Measurements from ENCODE around the gene GPBAR1. TPM values are rescaled to one million over a fixed set of nuclear protein-coding genes. Genes with fewer than 3 reads are reported as not detected.
"Not testable (repeated sequence)": the region's sequence is repeated elsewhere in the genome, so short reads cannot be mapped to it uniquely, and the experiment has no call there.

Gene GPBAR1
- total RNA-seq, 1 donor from 2014 or later, result 8.1 TPM

DNA sequence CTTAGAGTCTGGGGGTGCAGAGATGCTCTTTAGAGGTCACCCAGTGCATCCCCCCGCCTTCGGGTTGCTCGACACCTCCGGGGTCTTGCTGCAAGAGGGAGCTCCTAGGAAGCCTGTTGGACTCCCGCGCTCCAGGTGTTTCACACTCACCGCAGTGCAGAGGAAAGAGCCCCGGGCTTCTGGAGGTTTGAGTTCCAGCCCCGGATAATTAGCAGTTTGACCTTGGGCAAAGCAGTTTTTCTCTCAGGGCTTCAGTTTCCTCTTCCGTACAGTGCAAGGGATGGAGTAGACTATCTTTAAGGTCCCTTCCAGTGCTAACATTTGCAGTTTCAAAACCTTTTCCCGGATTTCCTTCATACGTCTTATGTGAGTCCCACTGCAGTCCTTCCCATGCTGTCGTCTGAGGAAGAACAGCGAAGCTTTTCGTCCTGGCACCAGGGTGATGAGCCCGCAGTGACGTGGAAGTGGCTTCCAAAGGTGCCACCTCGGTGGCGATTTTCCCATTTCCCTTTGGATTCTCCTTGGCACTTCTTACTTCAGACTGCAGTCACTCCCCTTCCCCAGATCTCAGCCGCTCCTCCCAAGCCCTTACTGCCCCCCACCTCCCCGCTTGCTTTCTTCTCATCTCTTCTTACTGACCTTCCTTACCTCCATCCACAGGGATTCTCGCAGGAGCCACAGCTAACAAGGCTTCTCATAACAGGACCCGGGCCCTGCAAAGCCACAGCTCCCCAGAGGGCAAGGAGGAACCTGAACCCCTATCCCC is 10.1 kb downstream of the GPBAR1 start:
- H3K4me1 ChIP-seq, result peaks cover 53% of the 10 kb centered on the region
- DNase-seq (ENCODE audit: extremely low spot score in 2 of 2), result no peak
- peaks cover 0 to 49% of the 10 kb centered on the region in 2 donors for H3K36me3 ChIP-seq
- no peaks in the 10 kb centered on the region for H3K27me3 ChIP-seq
- peak overlapping the region; percentile 85 to 94 for H3K4me3 ChIP-seq
- no peaks in the 10 kb centered on the region for H3K9me3 ChIP-seq
- no peak for TF ChIP-seq CTCF (IDR thresholded peaks at IDR 0.05)
- TF ChIP-seq POLR2A (IDR thresholded peaks at IDR 0.05), result no peak
- no peak for TF ChIP-seq POLR2AphosphoS5 (IDR thresholded peaks at IDR 0.05; ENCODE audit: insufficient read depth in 1 of 2, low read depth in 1 of 2)
- intact Hi-C loops (cut with DNase I), result loop anchor here (5.0 kb wide), 1 partner anchor 54 kb away; the partner anchor contains the start of gene ARPC2
- H3K27ac ChIP-seq, result peak overlapping the region; percentile 94

DNA sequence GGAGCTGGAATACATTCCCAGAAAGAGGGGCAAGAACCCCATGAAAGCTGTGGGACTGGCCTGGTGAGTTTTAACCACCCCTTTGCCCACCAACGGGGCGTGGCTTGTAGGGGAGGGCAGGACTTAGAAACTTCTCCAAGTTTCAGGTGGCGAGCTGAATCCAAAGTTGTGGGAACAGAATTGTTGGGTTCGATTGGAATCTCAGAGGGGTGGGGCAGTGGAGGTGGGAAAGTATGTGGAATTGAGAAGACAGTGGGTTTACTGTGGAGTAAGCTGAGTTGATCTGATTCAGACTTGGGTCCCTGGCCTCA is 10.6 kb downstream of the GPBAR1 start:
- H3K4me1 ChIP-seq, result peaks cover 53% of the 10 kb centered on the region
- TF ChIP-seq POLR2AphosphoS5 (IDR thresholded peaks at IDR 0.05; ENCODE audit: insufficient read depth in 1 of 2, low read depth in 1 of 2), result no peak
- TF ChIP-seq POLR2A (IDR thresholded peaks at IDR 0.05), result no peak
- no peak for DNase-seq (ENCODE audit: extremely low spot score in 2 of 2)
- H3K9me3 ChIP-seq, result no peaks in the 10 kb centered on the region
- intact Hi-C loops (cut with DNase I), result loop anchor here (5.0 kb wide), 1 partner anchor 54 kb away; the partner anchor contains the start of gene ARPC2
- H3K4me3 ChIP-seq, result peak overlapping the region; percentile 85 to 94
- H3K36me3 ChIP-seq, result peaks cover 0 to 49% of the 10 kb centered on the region in 2 donors
- H3K27me3 ChIP-seq, result no peaks in the 10 kb centered on the region
- H3K27ac ChIP-seq, result peak overlapping the region; percentile 94

DNA sequence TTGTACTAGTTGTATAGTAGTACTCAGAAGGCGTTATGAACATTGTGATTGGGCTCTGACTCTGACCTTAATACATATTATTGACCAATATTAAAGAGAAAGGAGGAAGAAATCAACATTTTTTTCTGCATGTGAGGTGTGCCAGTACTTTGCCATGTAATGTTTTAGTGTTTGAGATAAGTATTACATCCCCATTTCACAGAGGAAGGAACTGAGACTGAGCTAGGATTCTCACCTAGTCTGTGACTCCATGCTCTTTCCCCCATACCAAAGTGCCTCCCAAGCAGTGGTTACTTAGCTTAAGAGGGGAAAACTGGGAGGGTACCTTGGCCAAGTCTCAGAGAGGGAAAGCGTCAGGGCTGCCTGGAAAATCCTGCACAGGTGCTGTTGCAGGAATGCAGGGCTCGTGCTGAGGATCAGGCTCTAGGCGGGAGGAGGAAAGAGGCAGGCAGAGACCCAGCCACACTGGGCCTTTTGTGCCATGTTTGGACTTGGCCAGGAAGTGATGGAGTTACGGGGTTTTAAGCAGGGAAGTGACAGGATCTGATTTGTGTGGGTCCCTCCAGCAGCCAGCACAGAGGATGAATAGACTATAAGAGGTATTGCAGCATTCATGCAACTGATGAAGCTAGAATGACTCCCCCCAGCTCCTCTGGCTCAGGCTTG is 11.2 kb downstream of the GPBAR1 start:
- Histone ChIP-seq H3K27me3 (no peaks in the 10 kb centered on the region), H3K36me3 (peaks cover 0 to 49% of the 10 kb centered on the region in 2 donors), H3K4me3 (peak overlapping the region; percentile 15 to 85), H3K27ac (peak overlapping the region; percentile 94), H3K9me3 (no peaks in the 10 kb centered on the region), H3K4me1 (peaks cover 53% of the 10 kb centered on the region)
- no peak for DNase-seq (ENCODE audit: extremely low spot score in 2 of 2)
- intact Hi-C loops (cut with DNase I), result loop anchor here (5.0 kb wide), 1 partner anchor 55 kb away; the partner anchor contains the start of gene ARPC2
- no peak for TF ChIP-seq POLR2A (IDR thresholded peaks at IDR 0.05)
- no peak for TF ChIP-seq CTCF (IDR thresholded peaks at IDR 0.05)
- TF ChIP-seq POLR2AphosphoS5 (IDR thresholded peaks at IDR 0.05; ENCODE audit: insufficient read depth in 1 of 2, low read depth in 1 of 2), result no peak

GRCh38 chr2:218272531-218273212 is 11.9 kb downstream of the GPBAR1 start:
- intact Hi-C loops (cut with DNase I), result loop anchor here (5.0 kb wide), 1 partner anchor 55 kb away; the partner anchor contains the start of gene ARPC2
- peak overlapping the region; percentile 11 to 15 for H3K4me3 ChIP-seq
- TF ChIP-seq POLR2AphosphoS5 (IDR thresholded peaks at IDR 0.05; ENCODE audit: insufficient read depth in 1 of 2, low read depth in 1 of 2), result peak; percentile 83 to 97
- TF ChIP-seq CTCF (IDR thresholded peaks at IDR 0.05), result peak; percentile 88 to 95 (median 94)
- no peak for TF ChIP-seq POLR2A (IDR thresholded peaks at IDR 0.05)
- H3K27ac ChIP-seq, result peak overlapping the region; percentile 94
- H3K36me3 ChIP-seq, result peaks cover 0 to 50% of the 10 kb centered on the region in 2 donors
- no peaks in the 10 kb centered on the region for H3K9me3 ChIP-seq
- peaks cover 57% of the 10 kb centered on the region for H3K4me1 ChIP-seq
- H3K27me3 ChIP-seq, result no peaks in the 10 kb centered on the region
- peak in 1 of 2 donors; percentile 99 for DNase-seq (ENCODE audit: extremely low spot score in 2 of 2)

DNA sequence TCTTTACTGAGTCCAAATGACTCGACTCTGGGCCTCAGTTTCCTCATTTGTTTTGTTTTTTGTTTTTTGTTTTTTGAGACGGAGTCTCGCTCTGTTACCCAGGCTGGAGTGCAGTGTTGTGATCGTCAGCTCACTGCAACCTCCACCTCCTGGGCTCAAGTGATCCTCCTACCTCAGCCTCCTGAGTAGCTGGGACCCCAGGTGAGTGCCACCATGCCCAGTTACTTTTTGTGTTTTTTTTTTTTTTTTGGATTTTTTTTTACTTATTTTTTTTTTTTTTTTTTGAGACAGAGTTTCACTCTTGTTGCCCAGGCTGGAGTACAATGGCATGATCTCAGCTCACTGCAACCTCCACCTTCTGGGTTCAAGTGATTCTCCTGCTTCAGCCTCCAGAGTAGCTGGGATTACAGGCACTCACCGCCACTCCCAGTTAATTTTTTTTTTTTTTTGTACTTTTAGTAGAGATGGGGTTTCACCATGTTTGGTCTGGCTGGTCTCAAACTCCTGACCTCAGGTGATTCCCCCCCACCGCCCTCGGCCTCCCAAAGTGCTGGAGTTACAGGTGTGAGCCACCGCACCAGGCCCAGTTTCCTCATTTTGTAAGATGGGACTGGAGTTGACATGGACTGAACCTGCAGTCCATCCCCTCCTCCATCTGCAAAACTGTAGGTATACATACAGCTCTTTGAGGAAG is 12.5 kb downstream of the GPBAR1 start:
- Histone ChIP-seq H3K36me3 (peaks cover 0 to 53% of the 10 kb centered on the region in 2 donors), H3K27ac (peak overlapping the region; percentile 94), H3K4me1 (peaks cover 57% of the 10 kb centered on the region)
- H3K27me3 ChIP-seq; H3K4me3 ChIP-seq; H3K9me3 ChIP-seq; DNase-seq (ENCODE audit: extremely low spot score in 2 of 2): not testable (repeated sequence)
- intact Hi-C loops (cut with DNase I), result loop anchor here (5.0 kb wide), 1 partner anchor 56 kb away; the partner anchor contains the start of gene ARPC2
